ENCODE results near the gene MEIS1. TPM values are rescaled to one million over a fixed set of nuclear protein-coding genes. Genes with fewer than 3 reads are reported as not detected.

MEIS1 gene
- total and polyA plus RNA-seq, 2 experiments from 2014 or later = 0.16 to 0.28 TPM

- TF ChIP-seq ZNF462 (CRISPR knock-in tag; IDR thresholded peaks at IDR 0.05) (no peak), CREB1 (CRISPR knock-in tag; IDR thresholded peaks at IDR 0.05; ENCODE audit: low read depth) (no peak), ZNF331 (CRISPR knock-in tag; IDR thresholded peaks at IDR 0.05; ENCODE audit: low read depth) (no peak), ZNF114 (CRISPR knock-in tag; IDR thresholded peaks at IDR 0.05) (no peak), REST (IDR thresholded peaks at IDR 0.05; ENCODE audit: unreplicated experiment) (no peak), ETS1 (IDR thresholded peaks at IDR 0.05) (no peak), NANOG (IDR thresholded peaks at IDR 0.05; ENCODE audit: borderline replicate concordance) (no peak)
Observed at GRCh38 chr2:66457545-66457944, 22.6 kb downstream of the MEIS1 start (continued).
